DMS153 (cell line): ENCODE data around the gene NFE2L2.
A peak's percentile ranks its signal among the peaks of the same experiment; 100 is the strongest.
"Not testable (repeated sequence)": the region's sequence is repeated elsewhere in the genome, so short reads cannot be mapped to it uniquely, and the experiment has no call there.

Experiments used
- DNase-seq: peaks from one replicate; lab custom pipeline; 2025; lab: John Stamatoyannopoulos, UW

NFE2L2 gene

DNA sequence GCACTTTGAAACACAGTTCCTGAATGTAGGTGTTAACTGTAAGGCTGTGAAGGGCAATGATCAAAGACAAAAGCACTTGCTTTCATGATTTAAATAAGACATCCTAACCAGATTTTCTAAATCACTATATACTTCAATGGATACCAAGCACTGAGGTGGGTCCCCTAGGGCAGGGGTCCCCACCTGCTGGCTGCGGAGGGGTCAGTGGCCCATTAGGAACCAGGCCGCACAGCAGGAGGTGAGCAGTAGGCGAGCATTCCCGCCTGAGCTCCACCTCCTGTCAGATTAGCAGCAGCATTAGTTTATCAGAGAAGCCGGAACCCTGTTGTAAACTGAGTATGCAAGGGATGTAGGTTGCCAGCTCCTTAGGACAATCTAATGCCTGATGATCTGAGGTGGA lies 7.1 kb downstream of the NFE2L2 start:
- no peak for DNase-seq

DNA sequence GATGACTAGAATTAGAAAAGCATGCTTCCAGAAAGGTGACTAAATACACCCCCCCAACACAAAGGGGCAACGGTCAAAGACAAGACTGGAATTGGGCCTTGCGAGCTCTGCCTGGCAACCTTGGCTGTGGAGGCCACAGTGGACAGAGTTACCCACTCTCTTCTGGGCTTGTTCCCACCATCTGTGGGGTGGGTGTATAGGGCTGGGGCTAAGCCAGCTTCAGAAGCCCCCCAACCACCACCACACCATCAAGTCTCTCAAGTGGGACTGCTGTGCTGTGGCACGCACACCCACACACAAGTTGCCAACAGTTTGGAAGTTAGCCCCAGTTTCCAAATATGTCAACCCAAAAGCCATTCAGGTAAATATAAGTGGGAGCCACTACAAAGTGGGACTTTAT lies 7.8 kb downstream of the NFE2L2 start:
- DNase-seq: no peak

DNA sequence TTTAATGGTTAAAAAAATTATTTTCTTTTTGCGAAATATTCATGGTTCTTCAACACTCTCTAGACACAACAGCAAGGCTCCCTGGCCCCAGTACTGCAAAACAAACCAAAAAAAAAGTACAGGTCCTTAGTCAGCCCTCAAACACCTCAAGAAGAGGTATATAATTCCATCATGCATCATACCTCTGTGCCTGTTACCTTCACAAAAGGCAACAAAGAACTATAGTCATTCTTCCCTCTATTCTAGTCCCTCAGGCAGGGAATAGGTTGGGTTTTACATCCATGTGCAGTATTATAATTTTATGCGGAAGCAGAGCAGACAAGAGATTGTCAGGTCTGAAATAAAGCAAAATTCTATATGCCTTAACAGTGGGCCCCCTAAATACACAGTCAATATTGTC lies 8.5 kb downstream of the NFE2L2 start:
- DNase-seq: no peak

DNA sequence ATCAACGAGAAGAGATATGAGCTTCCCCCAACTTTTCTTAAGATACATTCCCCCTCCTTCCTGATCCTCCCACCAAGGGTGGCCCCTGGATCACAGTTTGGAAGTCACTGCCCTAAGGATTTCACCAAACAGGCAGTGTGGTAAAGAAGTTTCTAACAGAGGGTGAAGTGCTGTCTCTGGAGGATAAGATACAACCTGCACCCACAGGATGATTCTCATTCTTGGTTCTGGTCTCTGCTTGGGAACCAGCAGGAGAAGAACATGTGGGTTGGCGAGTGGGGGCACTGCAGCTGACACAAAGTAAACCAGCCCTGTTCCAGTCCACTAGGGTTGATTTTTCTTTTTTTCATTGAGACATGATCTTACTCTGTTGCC lies 9.3 kb downstream of the NFE2L2 start:
- DNase-seq: no peak

DNA sequence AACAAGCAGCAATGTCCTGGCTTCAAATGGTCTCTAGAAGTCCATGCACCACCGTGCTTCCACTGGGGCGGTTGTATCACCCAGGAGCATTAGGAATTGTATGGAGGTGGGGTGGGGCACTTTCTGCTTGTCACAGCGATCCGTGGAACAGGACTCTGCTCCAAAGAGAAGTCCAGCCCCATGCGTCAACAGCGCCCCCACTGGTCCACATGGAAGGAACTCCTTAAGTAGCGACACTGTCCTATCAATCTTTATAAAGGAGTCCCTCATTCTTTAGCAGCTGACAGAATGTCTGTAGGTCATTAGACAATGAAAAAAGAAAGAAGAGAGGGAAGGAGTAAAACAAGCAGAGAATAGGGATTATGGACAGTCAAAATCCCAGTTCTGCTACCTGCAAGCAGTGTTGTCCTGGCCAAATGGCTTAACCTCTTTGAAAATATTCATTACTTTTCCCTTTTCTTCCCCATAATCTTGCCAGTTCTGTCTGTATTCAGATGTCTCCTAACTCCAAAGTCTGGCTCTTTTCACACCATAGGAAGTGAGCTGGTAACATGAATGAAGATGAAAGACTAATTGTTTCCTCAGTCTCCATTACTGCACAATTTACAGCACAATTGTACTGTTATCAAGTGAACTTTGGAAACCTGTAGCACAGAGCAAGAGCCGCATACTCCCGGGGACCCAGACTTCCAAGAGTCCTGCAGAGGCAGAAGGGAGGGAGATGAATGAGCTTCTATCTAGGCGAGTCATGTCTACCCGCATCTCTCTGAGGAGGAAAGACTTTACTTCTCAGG lies 9.9 kb downstream of the NFE2L2 start:
- no peak for DNase-seq

DNA sequence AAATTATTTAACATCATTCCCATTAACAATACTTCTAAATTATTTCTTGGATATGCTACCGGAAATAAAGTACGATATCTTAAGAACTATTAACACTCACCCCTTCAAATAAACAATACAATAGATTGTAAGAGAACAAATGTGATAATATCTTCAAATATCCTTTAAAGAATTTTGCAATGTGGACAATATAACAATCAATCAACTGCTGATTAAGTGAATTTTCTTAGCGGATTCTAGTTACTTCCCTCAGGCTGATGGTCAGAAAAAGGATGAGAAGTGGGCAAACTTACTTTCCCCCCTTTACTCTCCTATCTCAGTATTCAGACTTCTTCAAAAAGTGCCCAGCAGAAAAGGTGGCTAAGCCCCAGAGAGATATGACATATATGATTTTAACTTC lies 10.8 kb downstream of the NFE2L2 start:
- no peak for DNase-seq

DNA sequence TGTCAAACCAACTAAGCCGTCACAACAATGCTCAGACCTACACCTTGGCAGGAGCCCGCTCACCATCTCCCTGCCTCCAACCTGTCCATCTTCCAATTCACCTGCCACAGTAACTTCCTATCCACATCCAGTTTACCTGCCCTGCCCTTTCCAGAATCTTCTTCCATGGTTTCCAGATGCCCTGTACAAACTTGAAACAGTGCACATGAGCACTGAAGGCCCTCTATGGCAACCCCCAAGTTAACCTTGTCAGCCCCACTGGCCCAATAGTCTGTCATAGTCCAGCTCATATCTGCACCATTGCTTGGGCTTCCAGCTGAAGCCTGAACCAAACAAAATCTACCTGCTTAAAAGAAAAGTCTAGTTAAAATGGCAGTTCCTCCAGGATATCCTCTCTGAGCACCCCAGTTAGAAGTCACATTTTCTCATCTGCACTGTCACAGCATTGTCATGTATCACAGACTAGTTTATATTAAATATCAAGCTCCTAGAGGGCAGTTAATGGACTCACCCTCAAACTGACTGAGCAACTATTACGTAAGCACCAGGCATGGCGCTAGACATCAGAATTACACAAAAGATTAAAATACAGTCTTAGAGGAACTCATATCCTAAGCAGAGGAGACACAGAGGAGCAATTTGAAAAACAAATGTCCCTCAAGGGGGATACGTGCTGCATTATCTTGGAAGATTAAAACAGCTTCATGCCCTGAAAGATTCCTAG lies 11.6 kb downstream of the NFE2L2 start:
- DNase-seq: no peak

DNA sequence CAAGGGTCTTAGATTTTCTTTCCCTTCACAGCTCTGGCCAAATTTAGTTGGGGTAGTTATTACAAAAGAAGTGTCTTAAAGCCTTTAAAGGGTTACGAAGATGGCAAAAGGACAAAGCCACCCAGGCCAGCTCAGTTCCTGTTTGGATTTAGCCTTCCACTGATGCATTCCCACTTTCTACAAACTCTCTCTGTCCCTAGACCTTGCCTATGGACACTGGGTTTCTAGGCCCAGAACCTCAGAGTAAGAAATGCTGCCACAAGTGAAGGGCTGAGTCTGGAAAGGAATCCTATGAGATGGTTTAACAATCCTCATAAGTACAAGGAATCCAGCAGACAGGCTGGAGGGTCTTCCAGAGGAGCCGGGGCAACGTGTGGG lies 13.4 kb downstream of the NFE2L2 start:
- no peak for DNase-seq

DNA sequence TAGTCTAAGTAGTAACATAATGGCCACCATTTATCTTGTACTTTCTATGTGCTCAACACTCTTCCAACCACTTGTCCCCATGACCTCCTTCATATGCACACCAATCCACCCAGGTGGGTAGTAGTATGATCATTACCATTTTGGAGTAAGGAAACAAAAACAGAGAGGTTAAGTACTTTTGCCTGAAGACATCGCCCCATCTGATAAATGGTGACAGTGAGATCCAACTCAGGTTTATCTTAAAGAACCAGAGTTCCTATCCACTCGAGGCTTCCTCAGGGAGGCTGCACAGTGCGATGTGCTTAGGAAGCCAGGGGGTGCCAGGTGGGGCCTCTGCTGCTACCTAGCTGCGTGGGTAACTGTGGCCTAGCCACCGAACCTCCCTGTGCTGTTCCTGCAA lies 14.1 kb downstream of the NFE2L2 start:
- no peak for DNase-seq

DNA sequence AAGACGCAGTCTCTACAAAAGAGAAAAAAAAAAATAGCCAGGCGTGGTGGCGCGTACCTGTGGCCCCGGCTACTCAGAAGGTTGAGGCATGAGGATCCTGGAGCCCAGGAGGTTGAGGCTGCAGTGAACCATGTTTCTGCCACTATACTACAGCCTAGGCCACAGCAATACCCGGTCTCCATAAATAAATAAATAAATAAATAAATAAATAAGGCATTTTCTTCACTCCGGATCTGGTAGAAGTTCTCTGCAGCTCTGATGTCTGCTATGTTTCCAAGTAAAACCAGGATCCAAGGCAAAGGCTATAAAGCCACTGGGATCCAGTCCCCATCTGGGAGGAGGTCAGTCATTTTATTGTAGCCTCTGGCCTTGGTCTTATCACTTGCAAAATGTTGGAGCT lies 15.5 kb downstream of the NFE2L2 start:
- DNase-seq: no peak

DNA sequence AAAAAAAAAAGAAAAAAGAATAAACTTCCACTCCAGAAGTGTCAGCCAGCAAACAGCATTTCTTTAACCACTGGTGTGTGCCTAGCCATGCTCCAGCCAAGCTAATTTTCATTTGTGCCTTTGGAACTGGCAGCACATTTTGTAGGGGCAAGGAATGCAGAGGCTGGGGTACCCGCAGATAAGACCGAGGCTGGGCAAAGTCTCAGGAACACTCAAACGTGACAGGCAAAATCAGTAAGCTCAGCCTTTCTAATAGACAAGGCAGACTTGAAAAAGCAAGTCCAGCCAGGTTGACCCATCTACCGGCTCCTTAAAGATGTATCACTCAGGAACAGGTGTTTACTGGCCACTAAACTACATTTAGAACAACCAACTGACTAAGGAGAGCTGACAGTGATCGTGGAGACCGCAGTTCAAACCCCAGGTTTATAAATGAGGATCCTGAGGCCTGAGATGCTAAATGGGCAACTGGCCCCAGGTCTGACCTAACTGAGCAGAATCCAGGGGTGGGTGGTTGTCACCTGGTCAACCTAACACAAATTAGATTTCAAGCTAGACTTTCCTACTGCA lies 16.7 kb downstream of the NFE2L2 start:
- no peak for DNase-seq

DNA sequence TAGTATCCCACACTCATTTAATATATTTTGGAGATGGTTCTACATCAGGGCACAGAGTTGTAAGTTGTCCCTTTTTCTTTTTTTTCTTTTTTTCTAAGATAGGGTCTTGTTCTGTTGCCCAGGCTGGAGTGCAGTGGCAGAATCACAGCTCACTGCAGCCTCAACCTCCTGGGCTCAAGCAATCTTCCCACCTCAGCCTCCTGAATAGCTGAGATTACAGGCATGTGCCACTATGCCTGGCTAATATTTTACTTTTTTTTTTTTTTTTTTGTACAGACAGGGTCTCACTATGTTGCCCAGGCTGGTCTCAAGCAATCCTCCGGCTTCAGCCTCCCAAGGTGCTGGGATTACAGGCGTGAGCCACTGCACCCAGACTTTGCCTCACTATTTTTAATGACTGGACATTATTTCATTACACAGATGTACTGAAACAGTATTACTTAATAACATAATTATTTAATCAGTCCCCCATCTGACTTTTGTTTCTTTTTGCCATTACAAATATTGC lies 17.9 kb downstream of the NFE2L2 start:
- DNase-seq: not testable (repeated sequence)

DNA sequence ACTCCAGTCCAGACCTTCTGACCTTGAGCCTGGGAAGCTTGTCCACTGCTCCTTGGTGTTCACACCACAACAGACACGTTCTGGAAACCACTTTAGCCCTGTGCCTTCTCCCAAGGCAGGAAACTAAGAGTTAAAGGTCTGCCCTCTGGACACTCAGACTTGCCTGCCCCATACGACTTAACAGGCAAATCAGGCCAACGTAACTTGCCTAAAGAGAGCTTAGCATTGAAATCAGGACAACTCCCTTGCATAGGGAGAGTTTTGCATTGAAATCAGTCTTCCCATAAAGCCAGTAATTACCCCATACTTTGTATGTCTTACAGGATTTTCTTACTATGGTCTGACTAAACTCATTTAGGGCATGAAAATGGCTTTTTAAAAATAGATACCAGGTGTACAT lies 18.5 kb downstream of the NFE2L2 start:
- DNase-seq: no peak

DNA sequence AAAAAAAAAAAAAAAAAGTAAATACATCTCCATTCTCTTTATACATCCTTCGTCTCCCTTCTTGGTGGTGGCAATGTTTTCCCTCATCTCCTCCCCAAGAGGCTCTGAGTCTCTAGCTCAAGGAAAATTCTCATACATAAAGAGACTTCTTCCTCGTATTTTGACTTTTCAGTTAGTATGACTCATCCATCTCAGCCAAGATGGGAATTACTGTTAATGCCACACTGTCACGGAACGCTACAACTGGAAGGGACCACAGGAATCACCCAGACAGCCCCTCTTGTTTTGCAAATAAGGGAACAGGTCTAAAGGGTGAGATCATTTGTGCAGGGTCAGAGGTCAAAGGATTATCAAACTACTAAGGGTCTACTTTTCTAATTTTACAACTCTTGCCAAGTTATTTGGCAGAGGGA lies 19.5 kb downstream of the NFE2L2 start:
- no peak for DNase-seq

DNA sequence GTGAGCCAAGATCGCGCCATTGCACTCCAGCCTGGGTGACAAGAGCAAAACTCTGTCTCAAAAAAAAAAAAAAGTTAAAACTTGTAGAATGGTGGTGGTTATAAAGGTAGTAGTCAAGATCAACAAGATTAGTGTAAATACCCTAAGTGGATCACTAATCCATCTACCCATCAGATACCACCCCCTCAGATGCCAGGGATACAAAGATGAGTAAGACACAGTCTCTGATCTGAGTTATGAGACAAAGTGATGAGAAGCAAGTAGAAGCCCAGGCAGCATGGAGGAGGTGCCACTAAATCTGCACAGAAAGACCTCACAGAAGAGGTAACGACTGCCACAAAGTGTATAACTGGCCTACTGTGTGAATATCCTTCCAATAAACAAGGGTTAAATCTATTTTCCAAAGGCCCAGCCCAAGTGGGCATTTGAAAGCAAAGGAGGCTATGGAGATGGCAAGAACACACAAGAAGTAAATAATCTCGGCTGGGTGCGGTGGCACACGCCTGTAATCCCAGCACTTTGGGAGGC lies 20.2 kb downstream of the NFE2L2 start:
- DNase-seq: no peak

DNA sequence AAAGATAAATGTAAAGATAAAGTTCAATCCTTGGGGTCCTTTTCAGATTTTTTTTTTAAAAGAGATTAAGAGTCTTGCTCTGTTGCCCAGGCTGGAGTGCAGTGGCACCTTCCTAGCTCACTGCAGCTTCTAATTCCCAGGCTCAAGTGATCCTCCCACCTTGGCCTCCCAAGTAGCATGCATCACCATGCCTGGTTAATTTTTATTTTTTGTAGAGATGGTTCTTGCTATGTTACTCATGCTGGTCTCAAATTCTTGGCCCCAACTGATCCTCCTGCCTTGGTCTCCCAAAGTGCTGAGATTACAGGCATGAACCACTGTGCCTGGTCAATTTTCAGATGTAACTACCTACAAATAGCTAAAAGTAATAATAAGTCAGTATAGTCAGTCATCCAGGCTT lies 21.1 kb downstream of the NFE2L2 start:
- DNase-seq: no peak

DNA sequence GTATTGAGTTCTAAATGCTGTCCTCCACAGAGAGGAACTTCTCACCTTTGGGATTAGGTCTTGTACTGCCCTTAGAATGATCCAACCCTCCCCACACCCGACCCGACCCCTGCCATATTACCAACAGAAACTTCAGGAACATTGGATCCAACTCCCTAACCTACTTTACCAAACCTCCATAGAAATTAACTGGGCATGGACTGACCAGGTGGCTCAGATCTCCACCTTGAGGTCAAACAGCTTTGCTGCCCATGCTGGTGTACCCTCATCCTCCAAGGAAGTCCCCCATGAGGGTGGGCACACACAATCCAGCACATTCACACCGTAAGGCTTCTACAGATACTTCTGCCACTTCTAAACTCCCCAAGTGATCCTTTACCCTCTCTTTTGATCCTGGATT lies 21.5 kb downstream of the NFE2L2 start:
- DNase-seq: no peak

DNA sequence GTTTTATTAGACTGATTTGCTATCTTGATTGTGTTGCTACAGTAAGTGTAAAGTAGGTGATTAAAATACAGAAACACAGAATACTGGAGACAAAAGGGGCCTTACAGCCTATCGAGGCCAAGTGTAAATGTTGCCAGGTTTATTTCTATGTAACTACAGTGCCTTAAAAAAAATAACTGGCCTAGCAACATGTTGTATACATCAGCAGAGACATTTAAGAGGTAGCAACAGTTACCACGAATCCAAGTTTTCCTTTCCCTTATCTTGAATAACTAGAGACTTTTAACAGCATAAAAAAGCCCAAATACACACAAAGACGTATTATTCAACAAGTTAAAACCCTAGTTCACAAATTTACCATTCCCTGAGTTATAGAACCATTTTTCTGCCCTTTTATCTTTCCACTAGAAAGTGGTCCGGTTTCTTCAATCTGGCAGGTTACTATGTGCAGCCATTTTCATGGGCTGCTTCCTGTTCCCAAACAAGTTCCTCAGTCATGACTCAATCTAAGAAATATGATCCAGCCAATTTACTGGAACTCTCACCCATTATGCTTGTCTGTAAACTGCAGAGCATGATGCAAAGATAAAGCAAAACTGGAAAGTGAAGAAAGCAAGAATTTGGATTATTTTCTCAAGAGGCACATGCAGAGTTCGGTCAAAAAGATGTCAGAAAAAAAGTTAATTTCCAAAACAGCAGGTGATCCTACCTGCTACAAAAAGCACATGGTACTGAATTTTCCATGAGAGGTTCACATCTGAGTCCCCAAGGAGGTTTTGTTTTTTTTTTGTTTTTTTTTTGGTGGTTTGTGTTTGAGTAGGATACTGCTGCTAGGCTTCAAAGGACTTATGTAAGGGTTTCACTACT lies 22.2 kb downstream of the NFE2L2 start:
- peak; percentile 63 for DNase-seq

DNA sequence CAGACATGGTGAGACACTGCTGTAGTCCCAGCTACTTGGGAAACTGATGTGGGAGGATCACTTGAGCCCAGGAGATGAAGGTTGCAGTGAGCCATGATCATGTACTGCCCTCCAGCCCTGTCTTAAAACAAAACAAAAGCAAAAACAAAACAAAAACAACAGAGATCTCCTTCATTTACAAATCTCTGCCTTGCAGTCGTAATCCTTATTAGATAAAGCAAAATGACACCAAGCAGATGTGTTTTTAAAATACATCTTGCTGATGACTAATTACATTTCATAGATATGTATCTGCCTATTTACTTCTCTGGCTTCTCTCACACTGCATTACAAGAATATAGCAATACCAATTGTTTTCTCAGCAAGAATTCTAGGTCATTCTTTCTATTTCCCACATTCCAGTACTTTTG lies 22.8 kb downstream of the NFE2L2 start:
- DNase-seq: no peak

DNA sequence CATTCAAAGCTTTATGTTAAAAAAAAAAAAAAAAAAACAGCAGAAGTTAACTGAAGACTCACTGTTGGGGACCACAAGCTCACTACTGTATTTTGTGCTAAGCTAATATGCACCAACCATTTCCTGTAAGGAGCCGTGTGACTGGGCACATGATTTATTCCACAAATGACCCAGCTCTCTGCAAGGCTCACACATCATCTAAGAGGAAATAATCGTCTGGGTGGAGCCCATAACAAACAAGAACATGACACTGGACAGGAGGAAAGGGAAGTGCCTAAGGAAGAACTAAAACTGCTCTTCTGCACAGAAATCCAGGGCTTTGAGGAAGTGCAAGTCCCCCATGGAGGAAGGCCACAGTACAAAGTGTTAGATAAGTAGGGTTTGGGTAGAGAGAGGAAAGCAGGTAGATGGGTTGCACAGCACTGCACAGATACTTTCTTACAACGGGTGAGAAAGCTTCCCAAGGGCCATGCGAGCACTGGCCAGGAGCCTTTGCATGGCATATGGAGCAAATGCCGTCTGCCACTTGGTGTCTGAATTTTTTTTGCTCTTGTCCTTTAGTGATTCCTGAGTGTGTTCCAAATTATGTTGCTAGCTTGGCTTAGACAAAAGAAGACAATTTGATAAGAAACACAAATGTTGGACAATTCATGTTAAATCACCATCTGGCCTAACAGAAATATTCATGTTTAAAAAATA lies 24.4 kb downstream of the NFE2L2 start:
- DNase-seq: peak; percentile 86

DNA sequence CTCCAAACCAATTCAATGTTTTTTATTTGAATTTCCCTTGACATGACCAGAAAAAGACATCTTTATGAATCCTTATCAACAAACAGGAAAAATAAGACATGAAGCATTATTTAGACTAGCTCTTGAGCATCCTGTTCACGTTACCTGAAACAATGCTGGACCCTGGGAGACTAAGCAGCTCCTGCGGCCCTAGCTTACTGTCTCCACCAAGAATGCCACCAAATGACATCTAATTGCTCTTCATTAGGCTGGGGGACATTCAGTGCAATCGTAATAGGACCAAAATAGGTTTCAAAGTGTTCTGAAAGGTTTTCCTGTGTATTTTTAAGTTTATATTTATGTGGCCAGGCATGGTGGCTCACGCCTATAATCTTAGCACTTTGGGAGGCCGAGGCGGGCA lies 25.5 kb downstream of the NFE2L2 start:
- DNase-seq: no peak
